GM12891 (cell line): ENCODE measurements around the gene DNER.

Source experiments
- PAX5 ChIP-seq: IDR thresholded peaks from 2 replicates; pipeline ENCODE4 v1.6.1; 2011; ENCODE audit warnings: low read length, moderate library complexity, mild to moderate bottlenecking; ENCODE audit not compliant: insufficient read depth, severe bottlenecking
- POLR2A ChIP-seq: IDR thresholded peaks from 2 replicates; pipeline ENCODE4 v1.6.1; 2011; ENCODE audit warnings: low read depth, low read length, control low read depth
- POLR2AphosphoS5 ChIP-seq: IDR thresholded peaks from 2 replicates; pipeline ENCODE4 v1.6.1; 2011; ENCODE audit warnings: low read depth, low read length, control low read depth
- POU2F2 ChIP-seq: IDR thresholded peaks from 2 replicates; pipeline ENCODE4 v1.6.1; 2011; ENCODE audit warnings: low read depth, mild to moderate bottlenecking, control low read depth, low read length, moderate library complexity
- SPI1 ChIP-seq: IDR thresholded peaks from 2 replicates; pipeline ENCODE4 v1.6.1; 2011; ENCODE audit warnings: low read depth, low read length, control low read depth
- TAF1 ChIP-seq: IDR thresholded peaks from 2 replicates; pipeline ENCODE4 v1.6.1; 2011; ENCODE audit warnings: low read depth, low read length, control low read depth

DNA sequence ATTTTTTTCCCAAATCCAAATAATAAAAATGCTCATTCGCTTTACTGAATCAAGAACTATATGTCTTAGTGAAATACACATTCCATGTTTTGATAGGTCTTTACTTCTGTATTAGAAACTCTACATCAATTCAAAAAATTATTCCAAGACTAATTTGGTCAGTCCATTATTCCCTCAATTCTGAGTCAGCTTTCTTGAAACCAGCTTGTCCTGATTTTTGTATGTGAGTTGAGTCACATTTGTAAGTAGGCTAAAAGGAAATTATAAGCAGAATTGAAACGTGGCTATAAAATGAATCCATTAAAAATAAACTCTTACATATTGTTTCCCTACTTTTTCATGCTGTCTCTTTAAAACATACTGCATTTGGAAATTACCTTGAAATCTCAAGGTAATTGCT, 113.0 kb downstream of the DNER start:
- TF ChIP-seq POLR2A (no peak), POU2F2 (no peak), POLR2AphosphoS5 (no peak), TAF1 (no peak), SPI1 (no peak), PAX5 (no peak)
